NCI-H1417 treated with DMSO at 0.1 percent for 48 hours (cell line): ENCODE data around the gene HAPLN2.
"Not testable (repeated sequence)": the region's sequence is repeated elsewhere in the genome, so short reads cannot be mapped to it uniquely, and the experiment has no call there.

Experiments used
- DNase-seq: peaks from one replicate; lab custom pipeline; 2025; lab: John Stamatoyannopoulos, UW

HAPLN2 gene

DNA sequence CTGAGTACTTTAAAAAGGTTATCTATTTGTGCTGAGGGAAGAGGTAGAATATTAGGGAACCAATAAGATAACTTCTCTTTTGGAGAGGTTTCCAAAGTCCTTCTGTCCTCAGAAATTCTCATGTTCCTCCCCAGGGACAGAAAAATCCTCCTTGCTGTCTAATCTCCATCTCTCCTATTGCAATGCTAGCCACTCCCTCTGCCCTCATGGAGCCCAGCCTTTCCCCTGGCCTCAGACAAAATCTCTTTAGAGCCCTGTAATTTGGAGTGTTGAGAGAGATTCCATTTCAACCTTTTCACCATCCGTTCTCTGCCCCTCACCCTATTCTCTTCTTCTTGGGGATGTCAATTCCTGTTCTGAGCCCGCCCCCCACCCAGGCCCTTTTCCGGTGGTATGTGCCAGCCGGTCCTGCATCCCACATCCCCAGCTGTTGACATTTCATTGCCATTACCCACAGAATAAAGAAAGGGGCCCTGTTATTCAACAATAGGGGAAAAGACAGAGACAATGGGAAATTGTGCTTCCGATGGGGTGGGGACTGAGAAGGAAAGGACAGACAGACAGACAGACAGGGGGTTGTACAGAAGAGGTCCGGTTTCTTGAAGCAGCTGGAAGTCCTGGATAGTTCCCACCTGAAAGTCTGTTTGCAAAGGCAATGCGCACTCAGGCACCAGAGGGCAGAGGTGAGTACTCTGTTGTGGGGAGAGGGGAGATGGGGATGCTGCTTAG, at the start of gene HAPLN2:
Gene HAPLN2, plus strand, starts transcription at position 563 of the 729 bp plus-strand sequence. CDS start 4,076 bp downstream, outside the sequence.
- DNase-seq, result no peak

DNA sequence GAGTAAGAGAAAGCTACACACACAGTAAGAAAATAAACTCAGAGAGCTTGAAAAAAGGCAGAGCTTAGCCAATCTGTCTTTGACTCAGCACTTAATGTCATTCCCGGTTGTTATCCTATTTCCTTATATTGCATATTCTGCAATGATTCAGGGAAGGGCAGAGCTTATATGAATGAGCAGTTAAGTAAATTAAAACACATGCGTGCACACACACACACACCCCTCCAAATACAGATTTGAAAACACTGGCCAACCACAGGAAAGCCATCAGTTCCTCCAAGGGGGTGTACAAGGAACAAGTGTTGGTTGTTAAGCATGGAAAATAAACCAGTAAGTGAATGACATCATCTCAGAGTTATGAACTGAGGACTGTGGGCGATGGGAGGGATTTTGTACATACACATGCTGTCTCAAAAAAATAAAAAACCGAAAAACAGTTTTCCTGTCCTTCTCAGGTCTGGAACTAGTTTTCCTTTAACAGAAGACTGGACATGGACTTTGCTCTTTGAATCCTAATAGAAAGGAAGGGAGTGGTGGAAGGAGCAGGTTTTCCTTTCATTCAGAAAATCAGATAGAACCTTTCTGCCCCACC, 47.9 kb upstream of the HAPLN2 start:
- DNase-seq, result no peak

DNA sequence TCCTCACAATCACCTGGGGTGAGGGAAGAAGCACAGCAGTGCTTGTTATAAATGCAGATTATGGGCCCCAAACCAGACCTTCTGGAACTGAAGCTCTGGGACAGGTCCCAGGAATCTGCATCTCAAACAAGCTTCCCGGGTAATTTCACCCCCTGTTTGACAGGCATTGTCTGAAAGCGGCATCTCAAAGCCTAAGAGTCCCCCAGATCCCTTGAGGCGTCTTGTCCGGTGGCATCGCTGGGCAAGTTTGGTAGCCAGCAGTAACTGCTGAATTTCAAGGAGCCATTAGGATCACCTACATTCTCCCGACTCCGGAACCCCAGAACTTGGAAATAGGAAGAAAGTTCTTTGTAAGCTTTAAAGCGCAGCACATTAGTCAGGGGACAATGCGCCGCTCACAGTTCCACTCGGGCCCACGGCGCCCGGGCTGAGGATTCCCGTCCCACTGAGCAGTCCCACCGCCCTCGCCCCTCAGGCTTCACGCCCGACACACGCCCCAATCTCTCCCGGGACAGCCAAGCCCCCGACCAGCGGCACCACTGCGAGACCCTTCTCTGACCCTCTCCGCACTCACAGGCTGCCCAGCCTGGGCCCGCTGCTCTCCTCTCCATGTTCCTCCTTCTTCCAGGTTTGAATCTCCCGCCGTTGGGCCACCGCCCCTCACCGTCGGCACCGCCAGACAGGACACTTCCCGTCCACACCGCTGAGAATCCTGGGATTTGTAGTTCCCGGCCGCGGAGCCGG, 47.1 kb upstream of the HAPLN2 start, which contains the start of gene IQGAP3:
Gene IQGAP3, minus strand, starts transcription at position 647 of the 744 bp plus-strand sequence. Its CDS starts 36 bp downstream, at position 611.
- peak; percentile 65 for DNase-seq

DNA sequence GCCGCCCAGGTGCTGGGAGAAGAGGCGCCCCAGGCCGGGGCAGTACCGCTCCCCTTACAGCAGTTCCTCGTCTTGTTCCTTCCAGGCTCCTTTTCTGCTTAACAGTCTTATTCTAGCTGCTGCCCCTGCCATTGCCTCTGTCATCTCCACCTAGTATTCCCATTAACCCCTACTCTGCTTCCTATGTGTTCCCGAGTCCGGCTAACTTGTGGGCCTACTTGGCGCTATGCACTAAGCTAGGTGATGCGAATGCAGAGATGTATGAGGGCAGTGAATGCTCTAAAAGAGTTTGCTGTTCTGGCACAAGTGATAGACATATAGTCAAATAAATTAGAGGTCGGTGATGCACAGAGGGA, 46.6 kb upstream of the HAPLN2 start:
- DNase-seq, result no peak

DNA sequence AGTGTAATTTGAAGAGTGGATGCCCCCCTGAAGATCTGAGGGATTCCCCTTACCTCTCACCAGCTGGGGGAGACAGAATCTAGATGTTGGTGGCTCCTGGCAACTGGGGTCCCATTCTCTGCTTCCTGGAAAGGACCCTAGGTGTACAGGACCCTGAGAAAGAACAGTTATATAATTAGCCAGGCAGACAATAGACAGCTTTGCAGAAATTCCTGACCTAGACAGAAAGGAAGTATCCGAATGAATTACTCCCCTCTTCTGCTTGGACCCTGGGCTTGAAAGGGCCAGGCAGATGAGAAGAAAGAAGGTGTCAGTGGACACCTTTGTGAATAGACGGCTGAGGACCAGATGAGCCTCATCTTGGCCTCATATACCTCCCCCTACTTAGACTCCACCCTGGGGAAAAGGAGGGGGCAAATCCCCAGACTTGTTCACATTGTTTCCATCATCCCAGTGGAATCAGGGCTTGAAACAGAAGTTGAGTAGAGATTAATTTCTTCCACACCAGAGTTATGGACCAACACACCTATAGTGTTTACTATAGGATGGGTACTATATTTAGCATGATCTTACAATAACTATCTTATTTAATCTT, 45.1 kb upstream of the HAPLN2 start:
- no peak for DNase-seq

DNA sequence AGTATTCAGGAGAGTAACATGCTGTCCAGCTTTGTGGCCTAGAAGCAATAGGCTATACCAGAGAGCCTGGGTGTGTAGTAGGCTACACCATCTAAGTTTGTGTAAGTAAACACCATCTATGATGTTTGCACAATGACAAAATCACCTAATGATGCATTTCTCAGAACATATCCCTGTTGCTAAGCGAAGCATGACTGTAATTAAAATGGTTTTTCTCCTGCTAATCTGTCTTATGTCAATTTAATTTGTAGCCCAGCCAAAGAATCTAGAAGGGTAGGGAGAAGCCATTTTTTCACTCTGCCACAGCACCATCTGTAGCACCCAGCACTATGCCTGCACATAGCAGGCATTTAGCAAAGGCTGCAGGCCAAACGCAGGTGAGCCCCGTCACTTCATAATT, 41.7 kb upstream of the HAPLN2 start:
- no peak for DNase-seq

DNA sequence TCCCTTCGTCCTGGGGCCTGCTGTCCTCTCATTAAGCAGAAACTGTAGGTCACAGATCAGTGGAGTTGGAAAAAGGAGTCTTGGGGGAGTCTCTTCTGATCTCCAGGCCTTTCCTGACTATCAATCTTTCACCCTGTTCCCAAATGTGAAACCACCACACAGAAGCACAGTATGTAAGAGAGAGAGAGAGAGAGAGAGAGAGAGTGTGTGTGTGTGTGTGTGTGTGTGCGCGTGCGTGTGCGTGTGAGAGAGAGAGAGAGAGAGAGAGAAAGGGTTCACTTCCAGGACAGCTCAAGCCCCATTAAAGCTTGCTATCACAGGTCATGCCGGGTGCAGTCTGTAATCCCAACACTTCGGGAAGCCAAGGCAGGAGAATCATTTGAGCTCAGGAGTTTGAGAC, 41.2 kb upstream of the HAPLN2 start:
- DNase-seq, result no peak

DNA sequence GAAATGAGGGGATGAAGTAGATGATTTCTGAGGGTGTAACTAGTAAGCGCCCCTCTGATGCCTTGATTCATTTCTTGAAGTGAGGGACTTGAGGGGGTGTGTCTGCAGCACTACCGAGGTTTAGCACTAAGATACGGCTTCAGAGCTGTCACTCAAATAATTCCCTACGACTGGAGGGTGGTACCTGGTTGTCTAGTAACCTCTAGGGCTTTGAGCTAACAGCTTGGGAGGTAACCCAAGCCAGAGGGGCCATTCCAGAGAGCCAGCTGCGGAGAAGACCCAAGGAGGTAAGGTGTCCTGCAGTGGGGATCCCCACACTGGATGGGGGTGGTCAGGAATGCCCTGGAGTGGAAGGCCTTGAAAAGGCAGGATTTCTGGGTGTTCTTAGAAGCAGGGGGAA, 39.7 kb upstream of the HAPLN2 start, which contains the start of gene TTC24:
Gene TTC24, plus strand, starts transcription at position 252 of the 400 bp plus-strand sequence. CDS start 1,642 bp downstream, outside the sequence.
- no peak for DNase-seq

DNA sequence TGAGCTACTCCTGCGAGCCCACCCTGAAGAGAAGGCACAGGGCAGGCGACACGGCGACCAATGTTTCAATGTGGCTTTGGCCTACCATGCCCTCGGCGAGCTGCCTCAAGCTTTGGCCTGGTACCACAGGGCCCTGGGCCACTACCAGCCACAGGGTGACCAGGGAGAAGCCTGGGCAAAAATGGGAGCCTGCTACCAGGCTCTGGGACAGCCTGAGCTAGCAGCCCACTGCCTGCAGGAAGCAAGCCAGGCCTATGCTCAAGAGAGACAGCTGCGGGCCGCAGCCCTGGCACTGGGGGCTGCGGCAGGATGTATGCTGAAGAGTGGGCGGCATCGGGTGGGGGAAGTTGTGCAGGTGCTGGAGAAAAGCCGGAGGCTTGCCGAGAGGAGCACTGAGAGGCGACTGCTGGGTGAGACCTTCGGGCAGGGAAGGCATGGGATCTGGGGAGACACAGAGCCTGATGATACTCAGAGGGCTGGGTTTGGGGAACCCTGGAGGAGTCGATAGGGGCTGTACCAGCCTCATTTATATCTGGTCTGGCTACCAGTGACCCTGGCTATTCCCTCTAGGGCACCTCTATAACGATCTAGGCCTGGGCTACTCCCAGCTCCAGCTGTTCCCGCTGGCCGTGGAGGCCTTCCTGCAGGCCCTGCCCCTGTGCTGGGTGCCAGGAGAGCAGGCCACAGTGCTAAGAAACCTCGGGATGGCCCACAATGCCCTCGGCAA, 37.4 kb upstream of the HAPLN2 start:
- DNase-seq, result no peak

DNA sequence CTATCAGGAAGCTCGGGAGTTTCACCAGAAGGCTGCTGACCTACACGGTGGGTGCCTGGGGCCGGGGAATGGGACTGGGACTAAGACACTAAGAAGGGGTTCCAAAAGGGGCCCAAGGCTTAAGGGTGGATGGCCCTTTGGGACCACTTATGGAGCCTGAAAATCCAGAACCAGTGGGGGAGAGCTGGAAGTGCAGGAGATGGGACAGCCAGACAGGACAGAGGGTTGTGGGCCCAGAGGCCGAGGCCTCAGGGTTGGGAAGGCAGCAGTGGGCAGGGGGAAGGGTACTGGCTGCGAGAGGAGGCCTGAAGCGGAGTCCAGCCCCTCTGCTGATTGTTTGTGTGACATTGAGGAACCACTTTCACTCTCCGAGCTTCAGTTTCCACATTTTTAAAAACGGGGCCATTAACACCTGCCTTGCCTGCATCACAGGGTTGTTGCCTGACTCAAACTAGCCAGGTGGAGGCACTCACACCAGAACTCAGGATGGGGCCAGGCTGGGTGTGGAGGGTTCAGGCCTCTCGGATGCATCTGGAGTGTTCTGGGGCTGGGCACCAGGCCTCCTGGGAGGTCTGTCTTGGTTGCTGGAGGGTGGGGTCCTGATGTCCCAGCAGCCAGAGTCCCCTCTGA, 36.7 kb upstream of the HAPLN2 start:
- DNase-seq, result no peak

DNA sequence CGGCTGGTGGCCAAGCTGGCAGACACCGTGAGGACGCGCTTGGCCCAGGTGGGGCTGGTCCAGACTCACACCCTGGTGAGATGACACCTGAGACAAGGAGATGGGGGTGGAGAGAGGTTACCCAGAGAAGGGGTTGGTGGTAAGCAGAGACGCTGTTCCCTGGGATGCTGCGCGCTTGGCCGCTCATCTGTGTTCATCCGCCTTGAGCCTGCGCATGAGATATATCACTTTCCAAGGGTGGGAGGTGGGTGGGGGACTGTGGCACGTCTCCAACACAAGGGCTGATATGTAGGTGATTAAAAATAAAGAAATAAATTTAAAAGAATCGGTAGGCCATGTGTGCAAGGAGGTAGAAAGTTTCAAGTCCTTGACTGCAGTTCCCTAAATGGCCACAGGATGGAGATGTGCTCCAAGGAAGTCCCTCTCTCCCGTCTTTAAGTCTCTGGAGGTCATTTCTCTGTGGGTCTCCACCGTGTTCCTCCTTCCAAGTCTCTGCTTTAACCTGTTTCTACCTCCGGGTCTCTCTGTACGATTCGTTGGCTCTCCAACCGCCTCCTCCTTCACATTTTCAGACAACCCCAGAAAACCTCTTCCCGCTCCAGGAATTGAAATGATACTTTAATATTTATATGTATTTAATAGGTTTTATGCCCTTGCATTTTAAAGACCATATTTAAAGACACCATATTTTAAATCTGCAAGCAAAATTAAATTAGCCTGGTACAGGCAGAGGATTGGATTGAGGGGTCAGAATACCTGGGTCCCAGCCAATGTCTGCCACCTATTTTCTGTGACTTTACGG, 35.2 kb upstream of the HAPLN2 start:
- DNase-seq, result peak; percentile 60

DNA sequence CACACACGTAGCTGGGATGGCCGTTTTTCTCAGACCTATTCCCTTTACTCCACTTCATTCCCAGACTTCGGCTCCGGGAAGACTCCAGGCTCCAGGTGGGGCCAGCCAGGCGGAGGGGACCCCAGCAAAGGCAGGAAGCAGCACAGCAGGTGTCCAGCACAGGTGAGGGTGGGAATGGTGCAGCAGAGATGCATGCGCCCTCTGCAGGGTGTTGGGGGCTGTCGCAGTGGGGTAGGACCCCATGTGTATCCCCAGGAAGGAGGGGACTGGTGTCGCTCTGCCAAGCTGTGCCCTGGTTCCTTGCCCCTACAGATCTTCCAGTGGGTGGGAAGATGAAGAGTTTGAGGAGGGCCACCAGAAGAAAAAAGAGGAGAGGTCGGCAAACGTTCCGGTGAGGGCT, 34.4 kb upstream of the HAPLN2 start:
- DNase-seq, result no peak

DNA sequence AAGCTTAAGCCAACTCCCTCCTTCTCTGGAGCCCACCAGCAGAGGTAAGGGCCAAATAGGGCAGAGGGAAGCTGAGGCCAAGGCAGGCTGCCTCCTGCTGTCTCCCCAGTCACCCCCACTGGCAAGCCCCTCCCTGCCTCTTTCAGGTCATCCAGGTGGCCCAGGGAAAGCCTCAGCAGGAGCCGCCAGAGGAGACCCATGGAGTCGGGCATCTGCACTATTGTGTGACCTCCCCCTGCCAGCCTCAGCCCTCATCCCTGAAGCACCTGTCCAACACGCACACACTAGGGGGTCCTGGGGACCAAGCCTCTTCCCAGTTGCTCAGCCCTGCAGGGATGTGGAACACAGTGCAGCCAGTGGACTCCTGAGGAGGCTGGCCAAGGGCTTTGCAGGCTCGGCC, 32.9 kb upstream of the HAPLN2 start:
- no peak for DNase-seq

DNA sequence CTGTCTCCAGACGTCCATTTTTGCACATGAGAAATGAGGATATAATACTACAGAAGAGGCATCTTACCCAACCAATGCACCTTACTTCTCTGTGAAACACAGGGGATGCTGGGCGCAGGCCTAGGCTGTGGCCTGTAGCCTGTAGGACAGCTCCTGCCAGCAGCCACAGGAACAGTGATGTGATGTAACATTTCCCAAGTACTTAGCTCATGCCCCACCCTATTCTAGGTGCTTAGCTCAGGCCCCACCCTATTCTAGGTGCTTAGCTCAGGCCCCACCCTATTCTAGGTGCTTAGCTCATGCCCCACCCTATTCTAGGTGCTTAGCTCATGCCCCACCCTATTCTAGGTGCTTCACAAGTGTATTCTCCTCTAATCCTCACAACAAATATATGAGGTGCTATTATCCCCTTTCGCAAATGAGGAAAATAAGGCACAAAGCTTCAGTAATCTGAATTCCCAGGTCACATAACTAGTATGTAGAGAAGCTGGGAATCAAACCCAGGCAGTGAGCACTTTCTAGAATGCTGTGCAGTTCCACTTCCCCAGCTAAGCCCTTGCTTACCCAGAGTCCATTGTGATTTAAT, 32.2 kb upstream of the HAPLN2 start:
- no peak for DNase-seq

DNA sequence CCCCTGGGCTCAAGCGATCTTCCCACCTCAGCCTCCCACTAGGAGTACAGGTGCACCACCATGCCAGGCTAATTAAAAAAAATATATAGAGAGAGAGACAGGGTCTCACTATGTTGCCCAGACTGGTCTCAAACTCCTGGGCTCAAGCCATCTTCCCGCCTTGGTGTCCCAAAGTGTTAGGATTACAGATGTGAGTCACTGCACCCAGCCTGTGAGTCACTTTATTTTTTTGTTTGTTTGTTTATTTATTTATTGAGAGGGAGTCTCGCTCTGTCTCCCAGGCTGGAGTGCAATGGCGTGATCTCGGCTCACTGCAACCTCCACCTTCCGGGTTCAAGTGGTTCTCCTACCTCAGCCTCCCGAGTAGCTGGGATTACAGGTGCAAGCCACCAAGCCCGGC, 31.3 kb upstream of the HAPLN2 start:
- not testable (repeated sequence) for DNase-seq

DNA sequence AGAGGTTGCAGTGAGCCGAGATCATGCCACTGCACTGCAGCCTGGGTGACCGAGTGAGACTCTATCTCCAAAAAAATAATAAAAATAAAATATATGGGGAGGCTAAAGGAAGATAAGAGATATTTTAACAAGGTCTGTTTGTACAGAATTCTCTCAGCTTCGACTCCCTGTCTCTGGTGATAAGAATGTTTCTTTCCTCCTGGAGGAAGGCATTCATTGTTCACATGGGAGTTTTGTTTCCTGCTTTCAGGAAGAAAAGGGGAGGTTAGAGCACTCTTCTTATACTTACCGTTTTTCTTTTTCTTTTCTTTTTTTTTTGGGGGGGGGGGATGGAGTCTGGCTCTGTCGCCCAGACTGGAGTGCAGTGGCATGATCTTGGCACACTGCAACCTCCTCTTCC, 29.7 kb upstream of the HAPLN2 start:
- no peak for DNase-seq

DNA sequence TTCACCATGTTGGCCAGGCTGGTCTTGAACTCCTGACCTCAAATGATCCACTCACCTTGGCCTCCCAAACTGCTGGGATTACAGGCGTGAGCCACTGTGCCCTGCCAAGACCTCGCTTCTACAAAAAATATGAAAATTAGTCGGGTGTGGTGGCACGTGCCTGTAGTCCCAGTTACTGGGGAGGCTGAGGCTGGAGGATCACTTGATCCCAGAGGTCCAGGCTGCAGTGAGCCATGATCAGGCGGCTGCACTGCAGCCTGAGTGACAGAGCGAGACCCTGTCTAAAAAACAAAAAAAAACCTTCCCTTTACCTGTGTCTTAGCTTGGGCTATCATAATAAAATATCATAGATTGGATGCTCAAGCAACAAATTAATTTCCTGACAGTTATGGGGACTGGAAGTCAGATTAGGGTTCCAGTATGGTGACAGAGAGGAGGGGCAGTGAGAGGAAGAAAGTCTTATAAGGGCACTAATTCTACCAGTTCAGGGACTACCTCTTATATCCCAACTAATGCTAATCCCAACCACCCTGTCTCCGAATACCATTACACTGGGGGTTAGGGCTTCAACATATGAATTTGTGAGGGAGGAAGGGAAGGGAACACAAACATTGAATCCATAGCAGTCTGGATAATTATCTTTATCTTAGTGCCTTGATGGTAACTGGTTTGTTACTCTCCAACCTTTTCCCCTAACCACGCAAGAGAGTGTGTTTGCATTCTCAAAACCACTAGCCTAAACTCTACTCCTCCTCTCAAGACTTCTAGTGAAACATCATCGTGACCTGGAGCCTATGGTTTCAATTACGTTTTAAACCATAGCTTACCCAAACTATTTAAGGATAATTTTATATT, 28.7 kb upstream of the HAPLN2 start:
- DNase-seq, result no peak

DNA sequence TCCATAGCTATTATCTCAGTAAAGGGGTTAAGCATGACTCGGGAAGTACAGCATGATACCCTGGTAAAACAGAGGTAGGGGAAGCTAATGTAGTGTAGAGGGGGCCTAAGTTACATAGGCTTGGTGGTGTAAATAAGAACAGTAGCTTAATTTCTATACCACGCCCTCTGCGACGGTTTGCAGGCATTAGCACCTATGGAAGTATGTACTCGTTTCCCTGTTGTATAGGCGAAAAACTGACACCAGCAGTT, 28.1 kb upstream of the HAPLN2 start:
- DNase-seq, result no peak

DNA sequence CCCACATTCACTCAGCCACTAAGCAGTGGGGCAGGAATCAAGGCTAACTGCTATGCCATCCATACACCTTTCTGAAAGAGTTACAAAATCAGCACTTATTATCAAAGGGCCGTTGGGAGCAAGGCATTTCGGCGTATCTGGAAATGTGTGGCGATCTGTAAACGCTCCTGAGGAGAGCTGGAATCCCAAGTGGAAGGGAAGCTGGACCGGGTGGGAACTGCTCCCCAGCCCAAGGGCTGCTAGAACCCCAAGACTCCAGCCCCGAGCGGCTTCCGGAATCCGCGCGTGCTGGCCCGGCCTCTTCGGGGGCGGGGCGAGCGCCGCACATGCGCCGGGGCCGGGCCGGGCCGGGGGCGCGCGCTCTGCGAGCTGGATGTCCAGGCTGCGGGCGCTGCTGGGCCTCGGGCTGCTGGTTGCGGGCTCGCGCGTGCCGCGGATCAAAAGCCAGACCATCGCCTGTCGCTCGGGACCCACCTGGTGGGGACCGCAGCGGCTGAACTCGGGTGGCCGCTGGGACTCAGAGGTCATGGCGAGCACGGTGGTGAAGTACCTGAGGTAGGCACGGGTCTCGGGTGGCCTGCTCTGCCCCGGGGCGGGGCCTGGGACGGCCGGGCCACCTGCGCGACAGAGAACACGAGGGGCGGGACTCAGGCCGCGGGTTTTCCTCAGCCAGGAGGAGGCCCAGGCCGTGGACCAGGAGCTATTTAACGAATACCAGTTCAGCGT, 27.6 kb upstream of the HAPLN2 start, which contains the start of gene NAXE:
Gene NAXE, plus strand, starts transcription at position 345 of the 726 bp plus-strand sequence. Its CDS starts 29 bp downstream, at position 374.
- no peak for DNase-seq
